ENCODE results near the gene DNAJA3.
A peak's percentile ranks its signal among the peaks of the same experiment; 100 is the strongest.

Gene DNAJA3

DNA sequence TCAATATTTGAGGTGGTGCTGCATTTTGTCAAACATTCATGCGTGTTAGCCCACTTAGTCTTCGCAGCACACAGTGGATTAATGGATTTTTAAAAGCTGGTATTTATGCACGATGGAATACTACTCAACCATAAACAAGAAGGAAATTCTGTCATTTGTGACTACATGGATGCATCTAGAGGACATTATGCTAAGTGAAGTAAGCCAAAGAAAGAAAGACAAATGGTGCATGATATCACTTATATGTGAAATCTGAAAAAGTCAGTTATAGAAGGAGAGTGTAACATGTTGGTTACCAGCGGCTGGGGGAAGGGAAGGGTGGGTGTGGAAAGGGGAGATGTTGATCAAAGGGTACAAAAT, 73.5 kb downstream of the DNAJA3 start:
- TF ChIP-seq, protein P1, sequence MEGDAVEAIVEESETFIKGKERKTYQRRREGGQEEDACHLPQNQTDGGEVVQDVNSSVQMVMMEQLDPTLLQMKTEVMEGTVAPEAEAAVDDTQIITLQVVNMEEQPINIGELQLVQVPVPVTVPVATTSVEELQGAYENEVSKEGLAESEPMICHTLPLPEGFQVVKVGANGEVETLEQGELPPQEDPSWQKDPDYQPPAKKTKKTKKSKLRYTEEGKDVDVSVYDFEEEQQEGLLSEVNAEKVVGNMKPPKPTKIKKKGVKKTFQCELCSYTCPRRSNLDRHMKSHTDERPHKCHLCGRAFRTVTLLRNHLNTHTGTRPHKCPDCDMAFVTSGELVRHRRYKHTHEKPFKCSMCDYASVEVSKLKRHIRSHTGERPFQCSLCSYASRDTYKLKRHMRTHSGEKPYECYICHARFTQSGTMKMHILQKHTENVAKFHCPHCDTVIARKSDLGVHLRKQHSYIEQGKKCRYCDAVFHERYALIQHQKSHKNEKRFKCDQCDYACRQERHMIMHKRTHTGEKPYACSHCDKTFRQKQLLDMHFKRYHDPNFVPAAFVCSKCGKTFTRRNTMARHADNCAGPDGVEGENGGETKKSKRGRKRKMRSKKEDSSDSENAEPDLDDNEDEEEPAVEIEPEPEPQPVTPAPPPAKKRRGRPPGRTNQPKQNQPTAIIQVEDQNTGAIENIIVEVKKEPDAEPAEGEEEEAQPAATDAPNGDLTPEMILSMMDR (IDR thresholded peaks at IDR 0.05; ENCODE audit: low read depth, low read length, missing control alignments): no peak
- no peak overlapping the region for H3K4me3 ChIP-seq (replicated peaks; ENCODE audit: low read depth, low read length)
- DNase-seq (ENCODE audit: extremely low read depth, low read depth): no peak

DNA sequence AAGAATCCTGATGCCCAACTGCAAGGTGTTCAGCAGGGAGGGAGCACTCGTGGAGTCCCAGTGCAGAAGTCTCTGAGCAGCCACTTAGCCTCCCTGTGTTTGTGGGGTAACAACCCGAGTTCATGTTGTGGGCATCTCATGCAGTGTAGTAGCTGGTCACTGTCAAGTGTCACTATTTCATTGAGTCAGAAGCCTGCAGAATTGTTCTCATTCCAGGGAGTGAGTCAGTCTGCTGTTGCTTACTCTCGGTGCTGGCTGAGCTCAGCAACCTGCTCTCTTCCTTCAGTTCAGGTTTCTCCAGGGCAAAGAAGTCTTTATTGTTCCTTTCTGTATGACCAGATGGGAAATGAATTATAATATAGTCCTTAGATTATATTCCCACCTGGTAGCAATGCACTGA, 74.6 kb downstream of the DNAJA3 start:
- TF ChIP-seq, protein P1 (IDR thresholded peaks at IDR 0.05; ENCODE audit: low read depth, low read length, missing control alignments): no peak
- H3K4me3 ChIP-seq (replicated peaks; ENCODE audit: low read depth, low read length): no peak overlapping the region
- peak; percentile 55 for DNase-seq (ENCODE audit: extremely low read depth, low read depth)

DNA sequence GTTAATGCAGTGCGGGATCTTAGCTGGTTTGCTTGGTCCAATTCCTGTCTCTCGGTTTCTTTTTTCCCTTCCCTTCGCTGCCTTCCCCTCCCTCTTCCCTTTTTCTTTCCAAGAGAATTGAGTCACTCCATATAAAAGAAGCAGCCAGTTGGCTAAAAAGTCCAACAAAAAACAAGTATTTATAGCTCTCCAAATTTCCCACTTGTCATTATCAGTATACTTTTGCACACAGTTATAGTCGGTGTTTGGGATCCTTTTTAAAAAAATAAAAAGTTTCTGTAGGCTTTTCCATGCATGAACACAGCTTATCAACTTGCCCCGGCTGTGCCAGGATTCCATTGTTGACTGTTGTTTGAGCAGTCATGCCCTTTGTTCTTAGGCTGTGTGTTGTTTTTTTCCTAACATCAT, 75.4 kb downstream of the DNAJA3 start:
- H3K4me3 ChIP-seq (replicated peaks; ENCODE audit: low read depth, low read length): no peak overlapping the region
- DNase-seq (ENCODE audit: extremely low read depth, low read depth): no peak
- TF ChIP-seq, protein P1 (IDR thresholded peaks at IDR 0.05; ENCODE audit: low read depth, low read length, missing control alignments): no peak

DNA sequence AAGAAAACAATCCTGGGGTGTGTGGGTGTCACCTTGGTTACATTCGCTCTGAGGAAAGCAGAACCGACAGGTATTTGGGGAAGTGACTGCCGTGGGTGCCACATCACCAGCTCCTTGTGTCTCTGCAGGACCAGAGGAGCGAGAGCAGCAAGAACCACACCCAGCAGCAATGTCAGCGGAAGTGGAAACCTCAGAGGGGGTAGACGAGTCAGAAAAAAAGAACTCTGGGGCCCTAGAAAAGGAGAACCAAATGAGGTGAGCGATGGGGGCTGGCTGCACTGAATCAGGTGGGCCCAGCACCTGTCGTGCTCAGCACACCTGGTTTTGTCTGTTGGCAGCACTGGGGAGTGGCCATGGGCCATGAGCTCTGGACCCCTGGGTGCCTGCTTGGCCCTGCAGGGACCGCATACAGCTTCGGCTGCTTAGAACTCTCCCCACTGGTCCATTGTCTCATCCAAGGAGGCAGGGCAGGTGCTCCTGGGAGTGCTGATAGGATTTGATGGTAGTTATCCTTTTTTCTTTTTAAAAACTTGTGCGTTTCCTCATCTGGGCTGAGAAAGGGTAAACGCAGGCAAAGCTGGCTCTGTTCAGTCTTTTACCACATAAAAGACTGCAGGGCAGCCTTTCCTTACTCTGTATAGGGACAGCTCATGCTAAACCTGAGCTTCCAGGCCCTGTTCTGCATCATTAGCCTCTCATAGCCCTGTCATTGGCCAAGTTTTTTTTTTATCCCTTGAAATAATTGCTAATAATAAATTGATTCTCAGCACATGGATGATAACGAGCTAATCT, 79.9 kb downstream of the DNAJA3 start:
- TF ChIP-seq, protein P1 (IDR thresholded peaks at IDR 0.05; ENCODE audit: low read depth, low read length, missing control alignments): no peak
- H3K4me3 ChIP-seq (replicated peaks; ENCODE audit: low read depth, low read length): no peak overlapping the region
- DNase-seq (ENCODE audit: extremely low read depth, low read depth): no peak

All from HFF-Myc (cell line).